ENCODE results near the gene KRTAP27-1. TPM values are rescaled to one million over a fixed set of nuclear protein-coding genes. Genes with fewer than 3 reads are reported as not detected.

Gene KRTAP27-1
- polyA plus RNA-seq, 1 experiment = not detected

DNA sequence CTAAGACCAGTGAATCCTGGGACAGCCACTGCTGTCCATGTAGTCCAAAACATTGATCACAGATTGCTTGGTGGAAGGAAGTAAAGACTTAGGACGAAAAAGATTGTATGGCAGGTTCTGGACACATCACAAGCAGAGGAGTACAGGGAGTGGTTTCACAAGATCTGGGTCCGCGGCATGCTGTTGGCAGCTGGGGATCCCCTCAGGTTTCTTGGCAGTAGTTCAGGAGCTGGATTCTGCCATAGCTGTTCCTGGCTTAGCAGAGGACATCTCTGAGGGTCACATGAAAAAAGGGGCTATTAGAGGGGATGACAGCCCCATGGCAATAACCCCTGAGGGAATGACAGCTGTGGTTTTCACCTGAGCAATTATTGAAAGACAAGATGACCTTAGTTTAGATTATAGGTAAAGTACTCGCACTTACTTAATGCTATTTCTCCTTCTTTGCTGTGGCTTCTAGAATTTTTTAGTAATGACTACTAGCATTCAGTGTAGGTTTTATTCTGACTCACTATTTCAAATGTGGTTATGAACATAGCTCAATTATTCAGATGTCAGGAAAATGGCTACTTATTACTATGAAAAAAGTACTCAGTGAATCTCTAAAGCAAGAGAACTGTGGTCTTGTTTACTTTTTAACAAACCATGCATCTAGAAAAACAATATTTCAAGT, 8.2 kb downstream of the KRTAP27-1 start:
- no peaks in the 10 kb centered on the region for H3K27me3 ChIP-seq (ENCODE audit: control insufficient read depth, insufficient read depth, low read length)
- no peaks in the 10 kb centered on the region for H3K36me3 ChIP-seq (ENCODE audit: control insufficient read depth, insufficient read depth, low read length)
- no peak for DNase-seq (ENCODE audit: low read depth)
- ChIA-PET POLR2A (no interaction called here), CTCF (interaction anchor here (1.2 kb wide), 1 partner anchor 12 kb away, joined by 4 read pairs; no protein-coding TSS in a partner anchor)
- H3K4me3 ChIP-seq (ENCODE audit: low read depth, low read length) = no peak overlapping the region
- TF ChIP-seq, protein P1, sequence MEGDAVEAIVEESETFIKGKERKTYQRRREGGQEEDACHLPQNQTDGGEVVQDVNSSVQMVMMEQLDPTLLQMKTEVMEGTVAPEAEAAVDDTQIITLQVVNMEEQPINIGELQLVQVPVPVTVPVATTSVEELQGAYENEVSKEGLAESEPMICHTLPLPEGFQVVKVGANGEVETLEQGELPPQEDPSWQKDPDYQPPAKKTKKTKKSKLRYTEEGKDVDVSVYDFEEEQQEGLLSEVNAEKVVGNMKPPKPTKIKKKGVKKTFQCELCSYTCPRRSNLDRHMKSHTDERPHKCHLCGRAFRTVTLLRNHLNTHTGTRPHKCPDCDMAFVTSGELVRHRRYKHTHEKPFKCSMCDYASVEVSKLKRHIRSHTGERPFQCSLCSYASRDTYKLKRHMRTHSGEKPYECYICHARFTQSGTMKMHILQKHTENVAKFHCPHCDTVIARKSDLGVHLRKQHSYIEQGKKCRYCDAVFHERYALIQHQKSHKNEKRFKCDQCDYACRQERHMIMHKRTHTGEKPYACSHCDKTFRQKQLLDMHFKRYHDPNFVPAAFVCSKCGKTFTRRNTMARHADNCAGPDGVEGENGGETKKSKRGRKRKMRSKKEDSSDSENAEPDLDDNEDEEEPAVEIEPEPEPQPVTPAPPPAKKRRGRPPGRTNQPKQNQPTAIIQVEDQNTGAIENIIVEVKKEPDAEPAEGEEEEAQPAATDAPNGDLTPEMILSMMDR (IDR thresholded peaks at IDR 0.05; ENCODE audit: insufficient read depth, low read depth, low read length) = no peak

DNA sequence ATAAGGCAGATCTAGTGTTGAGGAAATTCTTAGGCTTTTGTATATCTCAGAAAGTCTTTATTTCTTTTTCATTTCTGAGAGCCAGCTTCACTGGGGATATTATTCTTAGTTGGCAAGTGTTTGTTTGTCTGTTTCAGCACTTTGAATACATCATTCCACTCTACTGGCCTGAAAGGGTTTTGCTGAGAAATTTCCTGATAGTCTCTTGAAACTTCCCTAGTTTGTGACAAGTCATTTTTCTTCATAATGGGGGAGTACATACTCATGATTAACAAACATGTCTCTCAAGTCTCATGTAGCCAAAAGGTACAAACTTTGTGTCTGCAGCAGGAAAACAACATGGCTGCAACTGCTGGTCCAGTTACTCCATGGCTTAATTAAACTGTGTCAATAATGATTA, 11.1 kb downstream of the KRTAP27-1 start:
- no peaks in the 10 kb centered on the region for H3K36me3 ChIP-seq (ENCODE audit: control insufficient read depth, insufficient read depth, low read length)
- POLR2A ChIA-PET = no interaction called here
- TF ChIP-seq, protein P1 (IDR thresholded peaks at IDR 0.05; ENCODE audit: insufficient read depth, low read depth, low read length) = no peak
- no peak overlapping the region for H3K4me3 ChIP-seq (ENCODE audit: low read depth, low read length)
- CTCF ChIA-PET = no interaction called here
- no peak for DNase-seq (ENCODE audit: low read depth)
- H3K27me3 ChIP-seq (ENCODE audit: control insufficient read depth, insufficient read depth, low read length) = no peaks in the 10 kb centered on the region

DNA sequence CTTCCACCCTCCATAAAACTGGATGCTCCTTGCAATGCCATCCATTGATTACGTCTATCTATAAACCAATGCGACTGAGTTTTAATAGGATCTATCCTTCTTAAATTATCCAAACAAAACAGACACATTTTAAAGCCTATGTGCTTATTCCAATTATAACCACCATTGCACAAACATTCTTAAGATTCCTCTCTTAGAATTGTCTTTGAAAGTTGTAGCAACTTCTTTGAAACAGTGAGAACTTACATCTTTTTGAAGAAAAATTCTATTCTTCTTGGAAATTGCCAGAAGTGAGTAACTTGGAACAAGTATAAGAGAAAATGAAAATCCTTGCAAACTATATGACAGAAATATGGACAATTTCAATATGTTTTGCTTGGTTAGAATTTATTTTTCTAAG, 17.3 kb downstream of the KRTAP27-1 start, which contains the start of gene KRTAP26-1:
Gene KRTAP26-1 (minus strand): TSS at position 101 of the 400 bp plus-strand sequence. CDS start 280 bp downstream, outside the sequence.
- TF ChIP-seq, protein P1 (IDR thresholded peaks at IDR 0.05; ENCODE audit: insufficient read depth, low read depth, low read length) = no peak
- POLR2A ChIA-PET = no interaction called here
- DNase-seq (ENCODE audit: low read depth) = no peak
- Histone ChIP-seq H3K4me3 (ENCODE audit: low read depth, low read length) (no peak within 1 kb of the TSS), H3K36me3 (ENCODE audit: control insufficient read depth, insufficient read depth, low read length) (no peaks in the 10 kb centered on the region), H3K27me3 (ENCODE audit: control insufficient read depth, insufficient read depth, low read length) (no peaks in the 10 kb centered on the region)
- CTCF ChIA-PET = no interaction called here

DNA sequence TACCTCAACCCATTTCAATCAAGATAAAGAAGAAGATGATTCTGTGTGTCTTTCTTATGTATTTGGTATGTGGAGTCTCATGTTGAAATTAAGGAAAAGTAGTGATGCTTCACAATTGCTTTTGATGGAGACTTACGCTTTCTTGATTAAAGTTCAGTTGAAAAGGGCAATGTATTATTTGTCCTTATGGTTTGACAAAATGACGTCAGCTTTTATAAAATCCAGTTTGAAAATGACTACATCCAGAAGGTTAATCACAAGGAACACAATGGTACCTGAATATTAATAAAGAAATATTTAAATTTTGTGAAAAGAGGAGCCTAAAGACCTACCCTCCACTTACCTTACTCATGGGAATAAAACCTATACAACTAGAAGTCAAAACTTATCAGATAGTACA, 21.8 kb downstream of the KRTAP27-1 start:
- ChIA-PET POLR2A (no interaction called here), CTCF (no interaction called here)
- no peaks in the 10 kb centered on the region for H3K36me3 ChIP-seq (ENCODE audit: control insufficient read depth, insufficient read depth, low read length)
- DNase-seq (ENCODE audit: low read depth) = no peak
- H3K4me3 ChIP-seq (ENCODE audit: low read depth, low read length) = no peak overlapping the region
- H3K27me3 ChIP-seq (ENCODE audit: control insufficient read depth, insufficient read depth, low read length) = no peaks in the 10 kb centered on the region
- TF ChIP-seq, protein P1 (IDR thresholded peaks at IDR 0.05; ENCODE audit: insufficient read depth, low read depth, low read length) = no peak

DNA sequence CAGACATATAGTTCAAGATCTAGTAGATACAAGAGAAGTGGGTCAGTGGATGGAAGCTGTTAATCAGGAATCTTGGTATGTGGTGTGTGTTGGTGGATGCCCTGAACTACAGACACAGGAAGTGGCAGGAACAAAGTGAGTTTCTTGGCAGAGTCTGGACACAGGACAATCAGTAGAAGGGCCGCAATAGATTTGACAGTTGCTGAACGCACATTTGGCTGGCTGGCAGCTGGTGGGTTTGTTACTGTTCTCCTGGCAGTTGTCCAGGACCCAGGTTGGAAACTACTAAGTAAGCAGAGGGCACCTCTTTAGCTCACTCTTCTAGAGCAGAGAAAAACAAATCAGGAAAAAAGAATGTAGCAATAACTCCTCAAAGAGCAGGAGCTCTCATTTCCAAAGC, 30.6 kb downstream of the KRTAP27-1 start:
- Histone ChIP-seq H3K36me3 (ENCODE audit: control insufficient read depth, insufficient read depth, low read length) (no peaks in the 10 kb centered on the region), H3K4me3 (ENCODE audit: low read depth, low read length) (no peak overlapping the region), H3K27me3 (ENCODE audit: control insufficient read depth, insufficient read depth, low read length) (no peaks in the 10 kb centered on the region)
- no peak for DNase-seq (ENCODE audit: low read depth)
- TF ChIP-seq, protein P1 (IDR thresholded peaks at IDR 0.05; ENCODE audit: insufficient read depth, low read depth, low read length) = no peak
- ChIA-PET POLR2A (no interaction called here), CTCF (no interaction called here)
